Germinal center (tissue), 1 donor: Measurements from ENCODE around the gene MTERF4.

Source experiments
- DNase-seq: peaks from one replicate; pipeline ENCODE4 v3.0.0; 2012; ENCODE audit warnings: mixed read lengths, low spot score

MTERF4 gene

DNA sequence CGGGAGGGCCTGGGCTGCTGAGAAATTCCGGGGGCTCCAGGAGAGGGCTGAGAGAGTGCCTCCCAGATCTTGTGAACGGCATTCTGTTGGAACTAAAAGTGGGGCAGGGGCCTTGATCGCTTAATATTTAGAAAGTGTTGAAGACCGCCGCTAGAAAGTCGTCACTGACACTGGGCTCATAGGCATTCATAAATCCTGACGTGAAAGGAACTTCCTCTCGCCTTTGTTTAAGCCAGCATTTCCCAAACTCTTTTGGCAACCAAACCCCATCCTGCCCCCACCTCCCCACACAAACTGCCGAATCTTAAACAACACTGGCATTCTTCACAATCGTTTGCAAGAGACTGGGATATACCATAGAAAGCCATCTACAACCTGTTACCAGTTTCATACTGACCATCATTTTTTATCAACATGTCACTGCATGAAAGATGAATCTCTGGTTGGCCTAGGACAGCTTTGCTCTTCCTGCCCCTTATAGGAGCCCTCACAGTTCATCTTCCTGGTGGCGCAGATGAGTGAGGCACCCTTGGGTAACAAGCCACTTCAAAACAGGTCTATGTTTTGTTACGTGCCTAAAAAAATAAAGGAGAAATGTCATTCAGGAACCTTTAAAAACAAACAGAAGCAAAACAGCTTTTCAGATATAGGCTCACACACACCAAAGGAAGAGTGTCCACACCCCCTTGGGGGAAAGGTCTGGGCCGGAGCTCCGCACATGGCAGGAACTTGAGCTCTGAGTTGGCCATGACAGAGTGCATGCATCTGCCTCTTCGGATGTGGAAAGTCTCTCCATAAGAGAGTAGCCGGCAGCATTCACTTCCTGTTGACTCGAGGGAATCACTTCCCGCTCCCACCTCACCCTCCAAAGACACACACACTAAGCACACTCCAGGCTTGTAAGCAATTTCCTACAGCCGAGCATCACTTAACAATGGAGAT is 13.0 kb downstream of the MTERF4 start:
- DNase-seq = no peak

DNA sequence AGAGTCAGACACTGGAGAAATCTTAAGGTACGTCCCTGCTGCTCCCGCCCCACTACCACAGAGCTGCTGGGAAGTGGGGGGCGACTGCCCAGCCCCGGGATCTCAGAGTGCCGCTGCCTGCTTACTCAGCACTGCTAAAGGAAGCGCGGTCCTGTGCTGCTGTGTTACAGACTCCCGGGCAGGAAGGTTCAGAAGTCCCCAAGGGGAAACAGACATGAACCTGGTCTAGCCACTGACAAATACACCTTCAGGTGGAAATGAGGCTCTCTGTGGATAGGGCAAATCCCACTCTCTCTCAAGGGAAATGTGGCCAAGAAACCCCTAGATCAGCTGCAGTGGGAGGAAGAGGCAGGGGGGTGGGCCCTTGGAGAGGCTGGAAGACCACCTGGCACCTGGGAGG is 13.7 kb downstream of the MTERF4 start:
- DNase-seq = no peak

DNA sequence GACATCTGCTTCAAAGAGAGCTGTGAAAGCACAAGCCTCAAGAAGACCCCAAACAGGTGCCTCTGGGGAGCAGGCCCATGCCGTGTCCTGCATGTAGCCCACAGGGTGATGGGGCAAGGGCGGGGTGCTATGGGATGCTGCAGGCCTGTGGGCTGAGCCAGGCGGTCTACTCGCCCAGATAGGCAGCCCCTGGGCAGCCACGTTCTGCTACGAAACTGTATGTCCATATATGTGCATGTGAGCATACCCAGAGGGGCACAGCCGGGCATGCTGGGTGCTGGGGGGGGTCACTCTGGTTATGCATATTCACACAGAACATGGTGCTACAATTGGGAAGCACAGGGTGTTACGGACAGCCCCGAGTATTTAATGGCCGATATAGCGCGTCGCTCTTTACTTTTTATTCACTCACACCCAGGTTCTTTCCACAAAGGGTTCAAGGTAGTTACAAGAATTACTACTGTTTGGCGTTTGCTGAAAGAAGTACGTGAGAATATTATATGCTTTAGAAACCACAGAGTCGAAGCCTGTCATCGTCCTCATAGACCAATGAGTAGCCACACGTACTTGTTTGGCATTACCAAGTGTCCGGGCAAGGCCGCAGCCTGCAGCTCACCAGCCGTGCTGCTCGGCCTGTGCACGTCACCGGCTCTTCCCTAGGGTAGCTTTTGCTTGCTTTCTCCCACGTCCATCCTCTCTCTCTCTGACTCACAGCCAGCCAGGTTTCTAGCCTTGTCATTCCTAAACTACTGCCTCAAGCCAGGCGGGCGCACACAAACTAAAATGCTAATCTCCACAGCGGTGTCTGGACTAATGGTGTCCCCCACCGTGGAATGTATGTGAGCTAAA is 14.4 kb downstream of the MTERF4 start:
- no peak for DNase-seq

DNA sequence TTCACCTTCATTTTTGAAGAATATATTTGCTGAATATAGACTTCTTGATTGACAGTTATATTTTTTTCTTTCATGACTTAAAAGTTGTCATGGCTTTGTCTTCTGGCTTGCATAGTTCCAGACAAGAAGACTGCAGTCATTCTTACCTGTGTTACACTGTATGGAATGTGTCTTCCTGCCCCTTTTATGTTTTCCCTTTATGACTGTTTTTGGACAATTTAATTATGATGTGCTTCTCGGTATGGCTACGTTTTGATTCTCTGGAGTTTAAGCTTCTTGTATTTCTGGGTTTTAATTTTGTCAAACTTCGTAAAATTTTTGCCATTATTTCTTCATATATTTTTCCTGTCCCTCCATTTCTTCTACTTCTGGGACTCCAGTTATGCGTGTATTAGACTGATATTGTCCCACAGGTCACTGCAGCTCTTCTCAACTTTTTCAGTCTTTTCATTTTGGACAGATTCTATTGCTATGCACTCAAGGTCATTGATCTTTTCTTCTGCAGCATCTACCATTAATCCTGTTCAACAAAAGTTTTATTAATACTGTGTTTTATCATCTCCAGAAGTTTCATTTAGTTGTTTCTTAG is 17.1 kb downstream of the MTERF4 start:
- DNase-seq = no peak

DNA sequence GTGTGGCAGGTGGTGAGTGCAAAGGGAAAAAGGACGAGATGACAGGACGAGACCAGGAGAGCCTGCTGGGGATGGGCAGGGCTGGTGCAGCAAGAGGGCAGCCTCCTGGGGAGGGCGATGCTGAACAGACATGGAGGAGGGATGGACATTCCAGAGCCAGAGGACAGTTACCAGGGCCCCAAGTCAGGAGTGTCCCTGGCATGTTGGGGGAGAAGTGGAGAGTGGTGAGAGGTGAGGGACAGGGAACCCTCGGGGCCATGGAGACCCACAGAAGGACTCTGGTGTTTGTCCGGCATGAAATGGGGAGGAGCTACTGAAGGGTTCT is 19.0 kb downstream of the MTERF4 start:
- DNase-seq = no peak

DNA sequence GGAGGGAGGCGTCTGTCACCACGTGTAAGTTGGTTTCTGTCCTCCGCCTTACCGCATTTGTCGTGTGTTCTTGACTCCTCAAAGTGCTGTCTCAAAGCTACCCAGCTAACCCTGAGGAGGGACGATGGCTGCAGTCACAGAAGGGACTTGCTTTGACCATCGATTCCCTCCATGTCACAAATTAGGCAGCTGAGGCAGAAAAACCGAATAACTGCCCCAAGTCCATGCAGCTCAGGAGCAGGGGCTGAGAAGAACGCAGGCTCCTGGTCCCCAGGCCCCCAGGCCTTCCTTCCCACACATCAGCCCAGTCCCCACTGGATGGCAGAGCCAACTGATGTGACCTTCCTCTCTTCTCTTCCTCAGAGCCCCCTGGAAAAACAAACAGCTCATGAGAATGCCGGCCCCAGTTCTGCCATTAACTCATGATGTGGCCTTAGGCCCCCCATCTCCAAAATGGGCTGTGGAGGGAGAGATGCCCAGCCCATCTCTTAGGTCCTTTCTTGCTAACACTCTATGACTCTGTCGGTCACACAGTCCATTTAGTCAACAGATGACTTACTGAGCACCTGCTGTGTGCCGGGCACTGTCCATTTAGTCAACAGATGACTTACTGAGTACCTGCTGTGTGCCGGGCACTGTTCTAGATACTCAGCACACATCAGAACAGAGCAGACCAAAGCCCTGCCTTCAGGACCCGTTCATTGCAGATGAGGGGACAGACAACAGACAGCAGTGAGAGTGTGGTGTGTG is 19.6 kb downstream of the MTERF4 start:
- DNase-seq = no peak

DNA sequence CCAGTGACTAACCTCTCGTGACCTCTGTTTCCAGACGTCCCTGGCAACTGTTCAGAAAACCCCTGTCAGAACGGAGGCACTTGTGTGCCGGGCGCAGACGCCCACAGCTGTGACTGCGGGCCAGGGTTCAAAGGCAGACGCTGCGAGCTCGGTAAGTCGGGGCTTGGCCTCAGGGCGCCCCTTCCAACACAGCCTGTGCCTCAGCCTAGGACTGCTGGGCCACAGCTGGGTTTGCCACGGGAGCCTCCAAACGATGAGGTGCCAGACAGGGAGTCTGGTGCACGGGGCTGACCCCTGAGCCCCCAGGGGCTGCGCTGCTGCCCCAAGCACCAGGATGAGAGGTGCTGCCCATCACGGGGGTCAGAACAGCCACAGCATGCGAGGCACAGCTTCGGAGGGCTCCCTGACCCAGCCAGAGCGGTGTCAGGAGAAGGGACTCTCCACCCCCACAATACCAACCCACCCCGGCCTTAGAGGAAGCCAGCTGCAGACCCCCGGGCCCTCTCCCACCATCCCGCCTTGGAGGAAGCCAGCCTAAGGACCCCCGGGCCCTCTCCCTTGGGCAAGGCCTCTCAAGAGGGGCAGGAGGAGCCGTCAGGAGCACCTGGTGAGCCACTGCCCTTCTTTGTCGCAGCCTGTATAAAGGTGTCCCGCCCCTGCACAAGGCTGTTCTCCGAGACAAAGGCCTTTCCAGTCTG is 20.3 kb downstream of the MTERF4 start:
- no peak for DNase-seq

DNA sequence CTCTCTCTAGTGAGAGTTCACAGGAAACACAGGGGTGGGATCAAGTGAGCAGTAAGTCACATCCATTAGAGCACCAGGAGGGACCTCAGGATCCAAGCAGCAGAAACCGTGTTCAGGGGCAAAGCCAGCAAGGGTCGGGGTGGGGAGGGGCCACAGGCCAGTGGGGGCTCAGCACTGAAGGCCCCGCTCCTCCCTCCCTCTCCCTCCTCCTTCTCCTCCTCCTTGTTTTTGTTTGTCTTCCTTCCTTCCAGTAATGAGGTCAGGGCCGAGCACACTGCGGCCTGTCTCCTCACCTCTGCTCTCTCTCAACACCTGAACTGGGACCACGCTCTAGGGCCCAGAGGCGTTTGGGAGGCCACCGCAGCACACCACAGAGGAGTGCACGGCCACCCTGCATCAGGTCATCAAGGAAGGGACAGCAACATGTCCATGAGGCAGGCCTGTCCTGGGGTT is 20.9 kb downstream of the MTERF4 start:
- no peak for DNase-seq

DNA sequence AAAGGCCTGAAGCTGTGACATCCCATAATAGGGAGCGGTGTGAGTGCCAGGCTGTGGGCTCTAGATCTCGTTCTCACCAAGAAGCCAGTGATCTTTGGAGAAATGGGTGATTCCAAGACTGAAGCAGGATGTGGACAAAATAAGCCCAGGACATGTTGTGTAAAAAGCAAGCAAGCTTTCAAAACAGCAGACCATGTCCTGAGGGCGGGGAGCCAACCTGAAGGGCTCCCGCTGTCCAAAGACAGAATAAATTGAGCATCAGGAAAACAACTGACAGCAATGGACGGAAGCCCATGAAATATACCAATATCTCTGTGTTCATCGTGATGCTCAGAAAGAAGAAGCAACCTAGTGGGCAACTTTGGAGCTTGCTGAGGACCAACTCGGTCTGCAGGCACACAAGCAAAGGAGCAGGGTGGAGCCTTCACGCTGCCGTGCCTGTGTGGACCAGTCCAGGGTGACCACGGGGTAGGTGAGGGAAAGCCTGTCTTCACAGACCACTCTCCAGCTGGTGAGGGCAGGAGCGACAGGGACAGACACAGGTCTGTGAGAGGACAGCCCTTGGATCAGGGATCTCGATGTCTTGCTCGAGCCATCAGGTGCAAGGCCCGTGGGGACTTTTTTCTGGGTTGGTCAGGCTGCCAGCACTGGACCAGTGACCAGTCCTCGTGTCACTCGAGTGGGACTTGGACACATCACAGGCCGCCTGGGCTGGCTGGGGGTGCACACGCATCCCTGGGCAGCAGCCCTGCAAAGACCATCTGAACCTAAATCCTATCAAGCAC is 21.5 kb downstream of the MTERF4 start:
- no peak for DNase-seq

DNA sequence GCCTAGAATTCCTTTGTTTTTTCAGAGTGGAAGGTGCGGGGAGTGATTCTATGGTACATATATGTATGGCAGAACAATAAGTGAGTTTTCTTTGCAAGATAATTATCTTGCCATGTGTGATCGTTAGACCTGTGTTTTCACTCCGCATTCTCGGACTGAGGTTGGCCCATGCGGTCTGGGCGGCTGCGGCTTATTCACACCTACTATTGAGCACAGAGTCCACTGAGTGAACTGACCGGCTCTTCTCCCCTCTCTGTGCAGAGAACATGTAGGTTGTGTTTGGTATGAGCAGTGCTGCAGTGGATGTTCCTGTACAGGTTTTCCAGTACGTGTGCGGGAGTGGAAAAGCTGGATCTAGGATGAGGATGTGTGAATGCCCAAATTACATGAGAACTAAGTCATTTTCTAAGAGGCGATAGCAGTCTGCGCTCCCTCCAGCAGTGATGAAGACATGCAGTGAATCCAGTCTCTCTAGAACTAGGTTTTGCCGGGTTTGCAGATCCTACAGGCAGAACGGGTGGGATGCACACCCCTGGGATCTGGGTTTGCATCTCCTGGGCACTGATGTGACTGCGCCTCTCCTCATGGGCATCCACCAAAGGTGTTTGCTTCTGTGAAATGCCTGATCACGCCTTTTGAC is 27.1 kb downstream of the MTERF4 start:
- no peak for DNase-seq

DNA sequence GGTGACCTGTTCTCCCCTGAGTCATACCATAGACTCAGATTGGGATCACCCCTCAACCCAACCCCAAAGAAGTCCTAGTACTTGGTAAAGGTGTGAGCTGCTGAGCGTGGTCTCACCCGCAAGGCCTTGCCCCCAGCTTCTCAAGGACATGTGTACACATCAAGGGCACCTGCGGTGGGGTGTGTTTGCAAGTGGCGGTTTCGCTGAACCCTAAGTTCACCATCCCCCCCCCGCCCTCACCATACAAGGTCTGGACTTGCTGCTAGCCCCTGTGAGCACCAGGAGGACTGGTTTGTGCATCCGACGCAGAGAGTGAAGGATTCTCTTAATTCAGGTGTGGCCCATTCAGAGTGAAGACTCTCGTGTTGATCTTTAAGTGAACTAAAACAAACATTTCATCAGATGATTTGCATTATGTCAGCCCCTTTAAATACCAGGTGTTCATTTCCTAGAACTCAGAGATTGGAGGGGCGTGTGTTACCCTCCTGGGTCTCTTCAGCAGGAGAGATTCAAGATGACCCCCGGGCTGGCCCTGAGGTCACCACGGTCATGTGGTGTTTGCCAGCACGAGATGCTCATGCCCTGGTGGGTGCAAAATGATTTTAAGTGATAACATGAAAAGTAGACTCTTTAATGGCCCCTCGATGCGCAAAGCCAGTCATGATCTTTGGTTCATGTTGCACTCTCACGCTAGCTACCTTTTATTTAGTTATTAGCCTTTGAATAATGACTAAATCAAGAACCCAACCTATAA is 27.8 kb downstream of the MTERF4 start:
- DNase-seq = no peak

DNA sequence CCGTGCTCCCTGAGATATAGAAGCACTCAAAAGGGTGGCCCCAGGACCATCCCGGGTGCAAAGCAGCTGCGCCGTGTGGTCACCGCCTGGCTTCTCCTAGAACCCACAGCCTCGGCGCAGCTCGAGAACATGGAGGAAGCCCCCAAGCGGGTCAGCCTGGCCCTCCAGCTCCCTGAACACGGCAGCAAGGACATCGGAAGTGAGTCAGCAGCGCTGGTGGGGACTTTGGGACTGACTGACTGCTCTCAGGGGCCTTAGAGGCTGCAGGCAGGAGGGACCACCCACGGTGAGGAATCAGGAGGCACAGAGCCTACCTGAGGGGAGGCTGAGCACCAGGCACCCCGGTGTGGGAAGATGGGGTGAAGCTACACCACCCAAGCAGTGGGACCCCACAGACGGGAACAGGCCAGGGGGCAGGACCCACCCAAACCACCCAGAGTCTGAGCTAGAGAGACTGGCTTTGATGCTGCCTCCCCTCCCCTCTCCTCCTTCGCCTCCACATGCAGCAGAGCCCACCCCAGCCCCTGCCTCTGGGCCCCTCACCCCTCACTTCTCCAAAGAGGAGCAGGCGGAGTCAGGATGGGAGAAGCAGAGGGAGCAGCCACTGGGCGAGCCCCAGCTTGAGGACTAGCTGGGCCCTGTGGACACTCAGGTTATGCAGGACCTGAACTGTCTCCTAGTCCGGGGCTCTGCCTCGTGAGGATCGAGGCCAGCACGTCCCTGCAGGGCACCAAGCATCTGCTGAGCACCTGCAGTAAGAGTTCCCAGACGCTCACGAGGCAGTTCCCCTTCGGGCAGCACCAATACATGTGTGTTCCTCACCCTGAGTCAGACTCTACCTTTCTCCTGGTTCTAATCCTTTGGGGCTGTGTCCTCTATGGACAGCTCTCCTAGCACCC is 28.7 kb downstream of the MTERF4 start:
- DNase-seq = no peak

DNA sequence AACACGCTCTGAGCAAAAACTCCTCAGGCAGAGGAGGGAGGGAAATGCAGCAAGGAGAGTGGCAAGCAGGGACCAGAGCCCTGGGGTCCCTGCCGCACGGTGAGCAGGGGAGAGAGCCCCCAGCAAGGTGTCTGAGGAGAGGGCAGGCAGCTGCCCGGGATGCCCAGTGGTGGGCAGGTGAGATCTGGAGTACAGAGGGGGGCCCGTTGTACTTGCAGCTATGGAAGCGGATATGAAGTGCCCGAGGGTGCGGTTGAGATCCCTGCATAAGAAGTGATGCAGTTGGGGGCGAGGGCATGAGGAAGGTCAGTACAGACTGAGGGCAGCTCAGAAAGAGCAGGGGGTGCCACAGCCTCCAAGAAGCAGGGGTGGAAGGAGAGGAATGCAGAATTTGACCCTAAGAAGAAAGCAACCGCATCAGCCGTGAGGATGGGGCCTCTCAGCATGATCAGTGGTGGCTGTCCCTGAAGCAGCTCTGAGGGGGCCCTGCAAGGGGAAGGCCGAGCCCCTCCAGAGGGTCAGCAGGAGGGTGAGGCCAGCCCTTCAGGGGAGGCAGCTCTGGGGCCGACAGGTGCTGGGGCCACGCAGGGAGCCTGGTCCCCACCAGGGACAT is 29.4 kb downstream of the MTERF4 start:
- DNase-seq = no peak

DNA sequence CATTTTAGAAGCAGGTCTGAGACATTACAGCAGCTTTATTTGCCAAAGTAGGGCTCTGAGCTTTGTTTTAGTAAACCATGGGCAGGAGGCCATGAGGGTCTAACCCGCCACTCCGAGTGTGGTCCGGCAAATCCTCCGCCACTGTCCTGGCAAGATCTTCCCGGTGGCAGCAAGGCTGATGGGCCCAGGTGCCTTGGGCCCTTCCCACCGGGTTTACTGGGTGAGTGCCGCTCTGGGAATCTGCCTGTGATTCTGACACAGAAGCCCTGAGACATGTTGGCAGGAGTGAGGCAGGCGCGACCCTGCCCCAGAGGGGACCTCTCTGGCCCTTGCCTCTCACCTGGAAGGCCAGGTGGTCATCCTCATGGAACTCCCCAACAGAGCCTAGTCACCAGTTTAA is 29.9 kb downstream of the MTERF4 start:
- no peak for DNase-seq

DNA sequence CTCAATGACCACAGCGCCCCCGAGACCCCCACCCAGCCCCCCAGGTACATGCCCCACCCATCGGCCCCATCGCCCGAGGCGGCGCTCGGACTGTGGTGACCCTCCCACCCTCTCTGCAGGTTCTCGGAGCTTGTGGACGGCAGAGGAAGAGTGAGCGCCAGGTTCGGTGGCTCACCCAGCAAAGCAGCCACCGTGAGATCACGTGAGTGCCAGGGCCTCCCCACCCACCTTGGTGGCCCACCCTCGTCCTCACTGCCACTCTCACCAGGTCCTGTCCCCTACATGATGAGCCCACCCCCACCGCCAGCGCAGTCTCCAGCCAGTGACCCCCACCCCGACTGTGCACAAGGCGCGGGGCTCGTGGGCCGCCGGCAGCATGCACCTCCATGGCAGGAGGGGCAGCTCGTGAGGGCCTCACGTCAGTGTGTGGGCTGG is 30.4 kb downstream of the MTERF4 start:
- DNase-seq = no peak

DNA sequence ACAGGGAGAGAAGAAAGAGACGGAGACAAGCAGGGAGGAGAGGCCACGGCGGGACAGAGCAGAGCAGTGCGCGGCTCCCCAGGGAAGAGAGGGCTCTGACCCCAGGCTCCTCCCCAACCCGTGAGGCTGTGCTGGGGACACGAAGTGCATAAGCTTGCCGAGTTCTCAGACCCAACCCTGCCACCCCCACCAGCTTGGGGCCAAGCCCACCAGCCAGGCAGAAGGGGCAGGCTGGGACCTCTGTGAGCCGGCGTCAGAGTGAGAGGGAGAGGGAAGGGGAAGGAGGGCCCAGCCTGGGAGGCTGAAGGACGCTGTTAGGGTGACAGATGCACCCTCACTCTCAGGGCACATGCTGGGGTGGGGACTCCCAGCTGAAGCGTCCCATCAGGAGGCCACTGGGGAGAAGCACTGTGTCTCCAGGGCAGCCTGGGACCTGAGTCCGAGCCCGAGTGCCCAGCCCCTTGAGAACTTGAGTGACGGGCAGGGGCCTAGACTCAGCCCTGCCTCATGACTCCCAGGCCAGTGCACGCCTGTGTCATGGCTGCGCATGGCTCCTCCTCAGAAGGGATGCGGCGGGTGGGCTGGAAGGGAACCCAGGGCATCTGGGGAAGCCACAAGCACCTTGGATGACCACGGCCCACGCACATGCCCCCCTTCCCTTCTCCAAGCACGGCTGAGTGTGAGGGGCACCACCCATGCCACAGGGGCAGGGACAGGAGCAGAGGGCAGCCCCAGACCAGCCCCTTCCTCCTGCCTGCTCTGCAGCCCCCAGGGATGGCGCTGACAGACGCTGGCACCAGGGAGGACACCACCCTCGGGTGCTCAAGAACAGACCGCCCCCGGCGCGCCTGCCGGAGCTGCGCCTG is 31.0 kb downstream of the MTERF4 start:
- no peak for DNase-seq

DNA sequence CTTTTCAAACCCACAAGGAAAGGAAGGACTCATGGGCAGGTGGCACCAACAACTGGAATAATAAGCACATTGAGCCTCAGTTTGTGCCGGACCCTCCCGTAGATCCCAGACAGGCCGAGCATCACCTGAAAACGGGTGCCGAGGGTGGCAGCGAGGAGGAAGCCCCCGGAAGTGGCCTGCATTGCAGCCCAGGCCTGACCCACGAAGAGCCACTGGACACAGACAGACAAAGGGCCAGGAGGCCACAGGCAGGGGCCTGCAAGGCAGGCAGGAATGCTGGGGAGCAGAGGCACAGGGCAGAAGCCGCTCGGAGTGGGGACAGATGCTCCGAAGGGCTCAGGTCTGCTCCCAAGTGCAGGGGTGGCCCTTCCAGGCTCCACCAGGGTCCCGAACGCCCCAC is 31.7 kb downstream of the MTERF4 start:
- DNase-seq = no peak
